Liver (tissue), 9 donors: ENCODE data around the gene APPBP2. TPM values are rescaled to one million over a fixed set of nuclear protein-coding genes. Genes with fewer than 3 reads are reported as not detected.

Source experiments
- DNase-seq: peaks from one replicate; pipeline ENCODE4 v3.0.0-alpha.2; 2017; ENCODE audit warnings: low spot score
- H3K27ac ChIP-seq, 2 donors: one replicate each; pipeline ENCODE4 v1.7.0; 2013; ENCODE audit warnings: inconsistent platforms in 2 of 2, low read length in 2 of 2, control low read depth in 1 of 2, low read depth in 1 of 2, mild to moderate bottlenecking in 1 of 2
- H3K27me3 ChIP-seq, 4 donors: one replicate each; pipeline versions ENCODE4 v1.6.1 to v1.7.0; 2013; ENCODE audit warnings: low read length in 3 of 4, inconsistent platforms in 1 of 4, mild to moderate bottlenecking in 1 of 4, moderate library complexity in 1 of 4; ENCODE audit not compliant: control insufficient read depth in 4 of 4, insufficient read depth in 4 of 4
- H3K36me3 ChIP-seq, 4 donors: one replicate each; pipeline versions ENCODE4 v1.6.1 to v1.7.0; 2013; ENCODE audit warnings: low read length in 3 of 4, mild to moderate bottlenecking in 3 of 4, low read depth in 1 of 4, moderate library complexity in 1 of 4; ENCODE audit not compliant: control insufficient read depth in 4 of 4, insufficient read depth in 3 of 4
- H3K4me1 ChIP-seq, 4 donors: one replicate each; pipeline versions ENCODE4 v1.6.1 to v1.7.0; 2013; ENCODE audit warnings: low read length in 3 of 4, mild to moderate bottlenecking in 3 of 4, moderate library complexity in 1 of 4; ENCODE audit not compliant: control insufficient read depth in 4 of 4, insufficient read depth in 4 of 4
- H3K4me3 ChIP-seq, 3 donors: one replicate each; pipeline versions ENCODE4 v1.6.1 to v1.7.0; 2013; ENCODE audit warnings: low read length in 3 of 3, control low read depth in 1 of 3, low read depth in 1 of 3, mild to moderate bottlenecking in 1 of 3
- H3K9ac ChIP-seq, 2 donors: one replicate each; pipeline ENCODE4 v1.7.0; 2013; ENCODE audit warnings: low read length in 2 of 2, mild to moderate bottlenecking in 2 of 2, moderate library complexity in 2 of 2, control low read depth in 1 of 2, low read depth in 1 of 2
- H3K9me3 ChIP-seq, 4 donors: one replicate each; pipeline versions ENCODE4 v1.6.1 to v1.7.0; 2013; ENCODE audit warnings: low read length in 3 of 4; ENCODE audit not compliant: control insufficient read depth in 4 of 4
- ATF3 ChIP-seq: IDR thresholded peaks from 2 replicates; pipeline ENCODE4 v1.6.1; 2016; ENCODE audit warnings: antibody characterized with exemption
- FOXA1 ChIP-seq: IDR thresholded peaks from 2 replicates; pipeline ENCODE4 v1.6.1; 2016; ENCODE audit warnings: antibody characterized with exemption
- GABPA ChIP-seq, 2 donors: IDR thresholded peaks in 1 of 2; conservative IDR thresholded peaks in 1 of 2; 2 replicates each; pipeline ENCODE4 v1.6.1; 2016; ENCODE audit warnings: antibody characterized with exemption in 2 of 2, mild to moderate bottlenecking in 1 of 2, moderate library complexity in 1 of 2
- HNF4A ChIP-seq, 2 donors: conservative IDR thresholded peaks; 2 replicates each; pipeline ENCODE4 v1.6.1; 2016; ENCODE audit warnings: antibody characterized with exemption in 2 of 2, mild to moderate bottlenecking in 2 of 2
- HNF4G ChIP-seq: IDR thresholded peaks from 2 replicates; pipeline ENCODE4 v1.6.1; 2016; ENCODE audit warnings: antibody characterized with exemption
- JUND ChIP-seq, 2 donors: IDR thresholded peaks; 2 replicates each; pipeline ENCODE4 v1.6.1; 2016; ENCODE audit warnings: antibody characterized with exemption in 2 of 2
- NR2F2 ChIP-seq: IDR thresholded peaks from 2 replicates; pipeline ENCODE4 v1.6.1; 2016; ENCODE audit warnings: antibody characterized with exemption
- RXRA ChIP-seq, 2 donors: IDR thresholded peaks; 2 replicates each; pipeline ENCODE4 v1.6.1; 2017 to 2018; ENCODE audit warnings: antibody characterized with exemption in 2 of 2, mild to moderate bottlenecking in 1 of 2
- SP1 ChIP-seq: IDR thresholded peaks from 2 replicates; pipeline ENCODE4 v1.6.1; 2018; ENCODE audit warnings: antibody characterized with exemption, mild to moderate bottlenecking
- TAF1 ChIP-seq: conservative IDR thresholded peaks from 2 replicates; pipeline ENCODE4 v1.6.1; 2016; ENCODE audit warnings: antibody characterized with exemption, mild to moderate bottlenecking
- YY1 ChIP-seq: IDR thresholded peaks from 2 replicates; pipeline ENCODE4 v1.6.1; 2016; ENCODE audit warnings: antibody characterized with exemption, mild to moderate bottlenecking
- WGBS: extraction: QIAGEN DNeasy Blood & Tissue Kit; methylation state at CpG from one replicate; pipeline ENCODE4 v1.1.7; 2013; 5-methylcytosine and 5-hydroxymethylcytosine counted together
- polyA plus RNA-seq, 2 donors: library from polyadenylated mRNA; stranded (reverse) in 1 of 2; unstranded in 1 of 2; fragments of 200-250 nt in 1 of 2; fragments of >200 nt in 1 of 2; fragmentation: Nextera tagmentation in 1 of 2; extraction: Ambion mirVana in 1 of 2; gene quantifications; one replicate each; pipeline versions ENCODE4 v1.2.1 to v1.2.3, GENCODE V29; 2013 to 2015
- total RNA-seq, 2 donors: library from RNA; depleted of rRNA; stranded (reverse); fragments of >200 nt; gene quantifications; one replicate each; pipeline ENCODE4 v1.2.3, GENCODE V29; 2014
- TF ChIP-seq, protein P1 (sequence below): IDR thresholded peaks from 2 replicates; pipeline ENCODE4 v1.6.1; 2016; ENCODE audit warnings: antibody characterized with exemption, mild to moderate bottlenecking
- TF ChIP-seq, protein P2 (sequence below): IDR thresholded peaks from 2 replicates; pipeline ENCODE4 v1.6.1; 2016; ENCODE audit warnings: antibody characterized with exemption
- TF ChIP-seq, protein P3 (sequence below): fragments of 150-350 bp; IDR thresholded peaks from 2 replicates; pipeline ENCODE4 v1.5.1; 2017; ENCODE audit warnings: improper control_type of control experiment, low read depth, low read length; ENCODE audit not compliant: missing input control
- donor health status: healthy.
- donor health status: healthy.
- donor health status: healthy.
- donor health status: healthy.
- donor health status: healthy.

APPBP2 gene
- total and polyA plus RNA-seq, 4 donors, result 4.6 to 17.3 (median 9.2) TPM

DNA sequence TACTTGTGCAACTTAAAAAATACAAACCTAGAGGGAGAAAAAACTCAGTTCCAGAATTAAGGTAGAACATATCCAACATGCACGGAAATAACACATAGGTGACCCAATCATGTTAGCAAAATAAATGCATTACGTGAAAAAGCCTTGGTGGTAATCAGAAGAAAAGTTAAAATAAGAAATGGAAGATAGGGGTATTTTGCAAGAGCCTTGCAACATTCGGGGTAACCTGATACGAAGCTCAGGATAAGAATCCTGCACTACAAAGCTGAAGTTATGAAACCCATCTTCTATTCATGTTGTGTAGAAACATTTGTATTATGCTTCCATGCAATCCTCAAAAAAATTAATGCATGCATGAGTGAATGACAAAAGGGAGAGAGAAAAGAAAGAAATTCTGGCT, 70.7 kb downstream of the APPBP2 start (continued):
- TF ChIP-seq FOXA1 (no peak), HNF4G (no peak), RXRA (IDR thresholded peaks at IDR 0.05) (no peak)
- TF ChIP-seq, protein P1, sequence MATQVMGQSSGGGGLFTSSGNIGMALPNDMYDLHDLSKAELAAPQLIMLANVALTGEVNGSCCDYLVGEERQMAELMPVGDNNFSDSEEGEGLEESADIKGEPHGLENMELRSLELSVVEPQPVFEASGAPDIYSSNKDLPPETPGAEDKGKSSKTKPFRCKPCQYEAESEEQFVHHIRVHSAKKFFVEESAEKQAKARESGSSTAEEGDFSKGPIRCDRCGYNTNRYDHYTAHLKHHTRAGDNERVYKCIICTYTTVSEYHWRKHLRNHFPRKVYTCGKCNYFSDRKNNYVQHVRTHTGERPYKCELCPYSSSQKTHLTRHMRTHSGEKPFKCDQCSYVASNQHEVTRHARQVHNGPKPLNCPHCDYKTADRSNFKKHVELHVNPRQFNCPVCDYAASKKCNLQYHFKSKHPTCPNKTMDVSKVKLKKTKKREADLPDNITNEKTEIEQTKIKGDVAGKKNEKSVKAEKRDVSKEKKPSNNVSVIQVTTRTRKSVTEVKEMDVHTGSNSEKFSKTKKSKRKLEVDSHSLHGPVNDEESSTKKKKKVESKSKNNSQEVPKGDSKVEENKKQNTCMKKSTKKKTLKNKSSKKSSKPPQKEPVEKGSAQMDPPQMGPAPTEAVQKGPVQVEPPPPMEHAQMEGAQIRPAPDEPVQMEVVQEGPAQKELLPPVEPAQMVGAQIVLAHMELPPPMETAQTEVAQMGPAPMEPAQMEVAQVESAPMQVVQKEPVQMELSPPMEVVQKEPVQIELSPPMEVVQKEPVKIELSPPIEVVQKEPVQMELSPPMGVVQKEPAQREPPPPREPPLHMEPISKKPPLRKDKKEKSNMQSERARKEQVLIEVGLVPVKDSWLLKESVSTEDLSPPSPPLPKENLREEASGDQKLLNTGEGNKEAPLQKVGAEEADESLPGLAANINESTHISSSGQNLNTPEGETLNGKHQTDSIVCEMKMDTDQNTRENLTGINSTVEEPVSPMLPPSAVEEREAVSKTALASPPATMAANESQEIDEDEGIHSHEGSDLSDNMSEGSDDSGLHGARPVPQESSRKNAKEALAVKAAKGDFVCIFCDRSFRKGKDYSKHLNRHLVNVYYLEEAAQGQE, result no peak

DNA sequence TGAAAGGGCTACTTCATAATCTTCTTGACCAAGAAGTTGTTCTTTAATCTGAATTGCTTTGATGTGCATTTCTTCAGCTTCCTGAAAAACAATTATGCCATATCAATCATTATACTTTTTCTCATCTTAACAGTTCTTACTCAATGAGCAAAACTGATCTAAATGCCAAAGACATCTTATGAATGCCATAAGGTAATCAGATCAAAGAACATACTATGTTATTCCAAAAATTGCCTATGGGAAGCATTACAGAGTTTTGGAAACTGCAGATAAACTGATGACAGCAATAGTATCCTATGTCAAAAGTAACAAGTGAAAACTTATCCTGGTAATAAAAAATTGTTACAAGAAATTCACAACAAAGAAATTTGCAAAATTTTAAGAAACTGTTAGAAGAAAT, 74.1 kb downstream of the APPBP2 start:
- H3K4me3 ChIP-seq, result no peak overlapping the region
- no peak overlapping the region for H3K9ac ChIP-seq
- H3K27me3 ChIP-seq, result no peaks in the 10 kb centered on the region
- no peaks in the 10 kb centered on the region for H3K4me1 ChIP-seq
- TF ChIP-seq FOXA1, result no peak
- TF ChIP-seq HNF4G, result no peak
- TF ChIP-seq, protein P1, result no peak
- TF ChIP-seq SP1, result no peak
- TF ChIP-seq JUND (IDR thresholded peaks at IDR 0.05), result no peak
- no peak for TF ChIP-seq ATF3
- TF ChIP-seq GABPA (IDR thresholded peaks at IDR 0.05 in 1 of 2, conservative IDR thresholded peaks at IDR 0.05 in 1 of 2), result no peak
- no peak for TF ChIP-seq HNF4A (conservative IDR thresholded peaks at IDR 0.05)
- TF ChIP-seq YY1, result no peak
- TF ChIP-seq, protein P2, sequence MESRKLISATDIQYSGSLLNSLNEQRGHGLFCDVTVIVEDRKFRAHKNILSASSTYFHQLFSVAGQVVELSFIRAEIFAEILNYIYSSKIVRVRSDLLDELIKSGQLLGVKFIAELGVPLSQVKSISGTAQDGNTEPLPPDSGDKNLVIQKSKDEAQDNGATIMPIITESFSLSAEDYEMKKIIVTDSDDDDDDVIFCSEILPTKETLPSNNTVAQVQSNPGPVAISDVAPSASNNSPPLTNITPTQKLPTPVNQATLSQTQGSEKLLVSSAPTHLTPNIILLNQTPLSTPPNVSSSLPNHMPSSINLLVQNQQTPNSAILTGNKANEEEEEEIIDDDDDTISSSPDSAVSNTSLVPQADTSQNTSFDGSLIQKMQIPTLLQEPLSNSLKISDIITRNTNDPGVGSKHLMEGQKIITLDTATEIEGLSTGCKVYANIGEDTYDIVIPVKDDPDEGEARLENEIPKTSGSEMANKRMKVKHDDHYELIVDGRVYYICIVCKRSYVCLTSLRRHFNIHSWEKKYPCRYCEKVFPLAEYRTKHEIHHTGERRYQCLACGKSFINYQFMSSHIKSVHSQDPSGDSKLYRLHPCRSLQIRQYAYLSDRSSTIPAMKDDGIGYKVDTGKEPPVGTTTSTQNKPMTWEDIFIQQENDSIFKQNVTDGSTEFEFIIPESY, result no peak
- H3K27ac ChIP-seq, result no peak overlapping the region
- peaks cover 6 to 40% (median 34%) of the 10 kb centered on the region in 4 donors for H3K36me3 ChIP-seq
- H3K9me3 ChIP-seq, result no peaks in the 10 kb centered on the region
- no peak for DNase-seq

DNA sequence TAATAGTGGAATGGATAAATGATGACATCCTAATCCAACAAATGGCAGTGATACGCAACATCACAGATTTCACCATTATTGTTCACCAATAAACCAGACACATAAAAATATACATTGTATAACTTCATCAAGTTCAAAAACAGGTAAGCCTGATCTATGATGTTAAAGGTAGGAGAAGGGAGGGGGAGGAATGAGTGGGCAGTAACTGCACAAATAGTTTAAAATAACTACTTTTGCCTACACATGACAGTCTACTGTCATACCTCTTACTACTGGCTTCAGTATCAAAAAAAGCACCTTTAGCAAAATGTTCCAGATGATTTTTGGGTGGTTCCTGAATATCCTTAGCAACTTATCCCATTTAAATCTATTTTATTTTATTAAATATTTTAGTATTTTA, 75.0 kb downstream of the APPBP2 start:
- Histone ChIP-seq H3K9me3 (no peaks in the 10 kb centered on the region), H3K4me3 (no peak overlapping the region), H3K4me1 (no peaks in the 10 kb centered on the region), H3K27ac (no peak overlapping the region), H3K27me3 (no peaks in the 10 kb centered on the region), H3K9ac (no peak overlapping the region), H3K36me3 (peaks cover 6 to 43% (median 35%) of the 10 kb centered on the region in 4 donors)
- WGBS, result 100% methylated on average over 1 of the region's 1 CpG
- no peak for DNase-seq
- no peak for TF ChIP-seq TAF1
- TF ChIP-seq, protein P3, sequence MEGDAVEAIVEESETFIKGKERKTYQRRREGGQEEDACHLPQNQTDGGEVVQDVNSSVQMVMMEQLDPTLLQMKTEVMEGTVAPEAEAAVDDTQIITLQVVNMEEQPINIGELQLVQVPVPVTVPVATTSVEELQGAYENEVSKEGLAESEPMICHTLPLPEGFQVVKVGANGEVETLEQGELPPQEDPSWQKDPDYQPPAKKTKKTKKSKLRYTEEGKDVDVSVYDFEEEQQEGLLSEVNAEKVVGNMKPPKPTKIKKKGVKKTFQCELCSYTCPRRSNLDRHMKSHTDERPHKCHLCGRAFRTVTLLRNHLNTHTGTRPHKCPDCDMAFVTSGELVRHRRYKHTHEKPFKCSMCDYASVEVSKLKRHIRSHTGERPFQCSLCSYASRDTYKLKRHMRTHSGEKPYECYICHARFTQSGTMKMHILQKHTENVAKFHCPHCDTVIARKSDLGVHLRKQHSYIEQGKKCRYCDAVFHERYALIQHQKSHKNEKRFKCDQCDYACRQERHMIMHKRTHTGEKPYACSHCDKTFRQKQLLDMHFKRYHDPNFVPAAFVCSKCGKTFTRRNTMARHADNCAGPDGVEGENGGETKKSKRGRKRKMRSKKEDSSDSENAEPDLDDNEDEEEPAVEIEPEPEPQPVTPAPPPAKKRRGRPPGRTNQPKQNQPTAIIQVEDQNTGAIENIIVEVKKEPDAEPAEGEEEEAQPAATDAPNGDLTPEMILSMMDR, result no peak
- TF ChIP-seq, protein P1, result no peak
- no peak for TF ChIP-seq NR2F2
